ENCODE data around the gene KIZ. TPM values are rescaled to one million over a fixed set of nuclear protein-coding genes. Genes with fewer than 3 reads are reported as not detected.

Gene KIZ
- total and polyA plus RNA-seq, 12 donors, result 8.3 to 38.2 (median 26.5) TPM

DNA sequence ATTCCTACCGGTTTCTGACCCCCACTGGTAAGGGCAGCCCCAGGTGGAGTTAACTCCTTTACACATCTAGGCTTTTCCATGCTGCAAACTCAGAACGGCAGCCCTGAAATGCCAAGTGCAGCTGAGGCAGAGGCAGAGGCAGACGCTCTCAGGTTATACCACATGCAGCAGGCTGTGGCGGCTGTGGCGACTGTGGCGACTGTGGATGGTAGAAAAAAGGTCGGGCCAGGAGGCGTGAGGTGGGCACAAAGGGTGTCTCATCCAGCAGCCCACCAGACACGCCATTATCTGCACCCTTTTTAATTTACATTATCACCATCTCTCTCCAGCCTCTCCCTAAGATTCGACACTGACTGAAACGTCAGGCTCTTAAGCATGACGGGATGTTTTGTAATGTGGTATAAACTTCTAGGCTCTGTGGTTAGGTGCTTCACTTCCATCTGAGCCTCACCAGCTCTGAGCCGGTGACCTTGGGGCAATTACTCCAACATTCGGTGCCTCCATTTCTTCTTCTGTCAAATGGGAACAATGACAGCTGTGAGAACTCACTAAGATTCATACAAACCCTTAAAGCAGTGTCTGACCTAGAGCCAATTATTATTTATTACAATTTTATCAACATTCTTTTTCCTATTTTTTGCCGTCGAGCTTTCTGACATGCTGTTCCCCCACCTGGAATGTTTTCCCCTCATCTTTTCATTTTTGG, 8.2 kb downstream of the KIZ start:
- ATAC-seq (no peak), DNase-seq (no peak)
- TF ChIP-seq, protein P1, sequence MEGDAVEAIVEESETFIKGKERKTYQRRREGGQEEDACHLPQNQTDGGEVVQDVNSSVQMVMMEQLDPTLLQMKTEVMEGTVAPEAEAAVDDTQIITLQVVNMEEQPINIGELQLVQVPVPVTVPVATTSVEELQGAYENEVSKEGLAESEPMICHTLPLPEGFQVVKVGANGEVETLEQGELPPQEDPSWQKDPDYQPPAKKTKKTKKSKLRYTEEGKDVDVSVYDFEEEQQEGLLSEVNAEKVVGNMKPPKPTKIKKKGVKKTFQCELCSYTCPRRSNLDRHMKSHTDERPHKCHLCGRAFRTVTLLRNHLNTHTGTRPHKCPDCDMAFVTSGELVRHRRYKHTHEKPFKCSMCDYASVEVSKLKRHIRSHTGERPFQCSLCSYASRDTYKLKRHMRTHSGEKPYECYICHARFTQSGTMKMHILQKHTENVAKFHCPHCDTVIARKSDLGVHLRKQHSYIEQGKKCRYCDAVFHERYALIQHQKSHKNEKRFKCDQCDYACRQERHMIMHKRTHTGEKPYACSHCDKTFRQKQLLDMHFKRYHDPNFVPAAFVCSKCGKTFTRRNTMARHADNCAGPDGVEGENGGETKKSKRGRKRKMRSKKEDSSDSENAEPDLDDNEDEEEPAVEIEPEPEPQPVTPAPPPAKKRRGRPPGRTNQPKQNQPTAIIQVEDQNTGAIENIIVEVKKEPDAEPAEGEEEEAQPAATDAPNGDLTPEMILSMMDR (IDR thresholded peaks at IDR 0.05), result no peak
- Histone ChIP-seq H3K36me3 (peaks cover 0 to 70% (median 7%) of the 10 kb centered on the region in 9 donors), H3K4me1 (no peaks in the 10 kb centered on the region), H3K4me3 (no peak overlapping the region), H3K27ac (no peak overlapping the region), H3K9me3 (no peaks in the 10 kb centered on the region), H3K27me3 (no peaks in the 10 kb centered on the region)
- WGBS, 2 donors, result 92 to 94% methylated on average over 16 of the region's 16 CpGs
- intact Hi-C loops (cut with DNase I), result loop anchor here in 1 of 10 donors (10.0 kb wide), 1 partner anchor 241 kb away; no protein-coding TSS in a partner anchor

DNA sequence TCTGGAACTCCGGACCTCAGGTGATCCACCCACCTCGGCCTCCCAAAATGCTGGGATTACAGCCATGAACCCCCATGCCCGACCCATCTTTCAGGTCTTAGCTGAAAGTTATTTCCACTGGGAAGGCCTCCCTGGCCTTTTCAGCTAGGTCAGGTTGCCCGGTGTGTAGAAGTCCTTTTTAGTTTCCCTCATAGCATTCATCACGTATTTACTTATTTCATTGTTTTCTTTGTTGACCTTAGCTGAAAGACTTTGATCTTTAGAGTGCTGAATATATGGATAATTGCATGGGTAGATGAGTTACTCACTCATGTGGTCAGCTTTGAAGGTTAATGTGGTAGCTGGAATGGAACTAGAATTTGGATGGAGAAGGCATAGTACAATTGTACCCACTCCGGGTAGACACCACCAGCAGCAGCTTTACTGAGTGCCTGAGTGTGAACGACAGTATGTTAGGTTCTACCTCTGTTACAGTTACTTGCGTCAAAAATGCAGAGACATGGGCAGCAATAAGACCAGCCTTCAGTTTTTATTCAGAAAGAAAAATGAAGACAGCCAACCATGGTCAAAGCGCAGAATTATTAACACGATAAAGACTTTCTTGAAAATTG, 9.1 kb downstream of the KIZ start:
- H3K4me3 ChIP-seq, result no peak overlapping the region
- no peaks in the 10 kb centered on the region for H3K27me3 ChIP-seq
- no peaks in the 10 kb centered on the region for H3K4me1 ChIP-seq
- H3K9me3 ChIP-seq, result no peaks in the 10 kb centered on the region
- ATAC-seq (no peak), DNase-seq (no peak)
- intact Hi-C loops (cut with DNase I), result loop anchor here in 1 of 10 donors (10.0 kb wide), 1 partner anchor 240 kb away; no protein-coding TSS in a partner anchor
- peaks cover 0 to 70% (median 7%) of the 10 kb centered on the region in 9 donors for H3K36me3 ChIP-seq
- WGBS, 2 donors, result 94 to 96% methylated on average over 10 of the region's 10 CpGs
- H3K27ac ChIP-seq, result no peak overlapping the region
- TF ChIP-seq, protein P1 (IDR thresholded peaks at IDR 0.05), result no peak

DNA sequence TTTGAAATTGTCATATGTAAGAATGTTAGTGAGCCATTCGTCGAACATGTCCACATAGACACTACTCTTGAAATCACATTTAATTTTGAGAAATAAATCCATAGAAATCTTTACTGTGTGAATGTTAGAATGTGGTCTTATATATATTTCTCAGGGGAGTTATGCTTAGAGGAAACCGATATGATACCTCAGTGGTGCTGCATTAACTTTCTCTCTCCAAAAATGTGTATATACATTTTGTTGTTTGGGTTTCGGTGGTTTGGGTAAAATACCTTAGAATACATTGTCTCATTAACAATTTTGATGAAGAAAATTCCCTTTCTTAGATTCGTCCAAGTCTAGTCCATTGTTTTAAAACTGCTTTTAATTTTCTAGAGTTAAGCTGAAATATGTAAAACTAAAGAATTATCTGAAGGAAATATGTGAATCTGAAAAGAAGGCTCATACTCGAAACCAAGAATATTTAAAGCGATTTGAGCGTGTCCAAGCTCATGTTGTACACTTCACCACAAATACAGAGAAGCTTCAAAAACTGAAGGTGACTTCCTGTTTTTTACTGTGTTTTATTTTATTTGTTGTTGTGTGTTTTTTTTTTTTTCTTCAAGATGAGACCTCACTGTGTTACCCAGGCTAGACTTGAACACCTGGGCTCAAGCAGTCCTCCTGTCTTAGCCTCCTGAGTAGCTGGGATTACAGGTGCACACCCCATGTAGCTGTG, 10.3 kb downstream of the KIZ start:
- Histone ChIP-seq H3K4me3 (no peak overlapping the region), H3K4me1 (no peaks in the 10 kb centered on the region), H3K27ac (no peak overlapping the region), H3K27me3 (no peaks in the 10 kb centered on the region), H3K9me3 (no peaks in the 10 kb centered on the region), H3K36me3 (peaks cover 0 to 68% (median 7%) of the 10 kb centered on the region in 9 donors)
- intact Hi-C loops (cut with DNase I), result loop anchor here in 1 of 10 donors (10.0 kb wide), 1 partner anchor 239 kb away; no protein-coding TSS in a partner anchor
- TF ChIP-seq, protein P1 (IDR thresholded peaks at IDR 0.05), result no peak
- 95 to 97% methylated on average over 8 of the region's 8 CpGs for WGBS, 2 donors
- DNase-seq (no peak), ATAC-seq (no peak)

DNA sequence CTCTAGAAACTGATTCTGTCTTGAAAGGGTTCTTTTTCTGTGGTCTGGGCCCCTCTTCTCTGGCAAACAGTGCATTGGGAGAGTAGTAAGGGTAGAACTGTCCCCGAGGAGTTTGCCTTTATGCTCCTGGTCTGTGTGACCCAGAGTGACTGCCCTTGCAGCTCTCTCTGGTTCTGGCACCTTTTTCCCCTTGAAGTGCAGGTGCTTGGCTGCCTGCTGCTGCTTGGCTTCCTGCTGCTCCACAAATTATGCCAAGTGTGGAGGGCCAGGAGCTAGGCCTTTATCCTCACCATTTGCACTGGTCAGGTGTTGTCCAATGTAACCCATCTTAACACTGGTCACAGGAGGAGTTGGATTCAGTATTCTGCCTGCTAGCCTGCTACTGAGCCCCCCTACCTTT, 11.2 kb downstream of the KIZ start:
- 60 to 63% methylated on average over 1 of the region's 1 CpG for WGBS, 2 donors
- H3K4me3 ChIP-seq, result no peak overlapping the region

More for the DNA sequence above, 11.2 kb downstream of the KIZ start:
- Histone ChIP-seq H3K27ac (no peak overlapping the region), H3K27me3 (no peaks in the 10 kb centered on the region), H3K36me3 (peaks cover 0 to 63% (median 7%) of the 10 kb centered on the region in 9 donors), H3K4me1 (no peaks in the 10 kb centered on the region), H3K9me3 (no peaks in the 10 kb centered on the region)
- ATAC-seq (peak in 1 of 8 donors; percentile 62), DNase-seq (no peak)
- intact Hi-C loops (cut with DNase I), result loop anchor here in 1 of 10 donors (10.0 kb wide), 1 partner anchor 238 kb away; no protein-coding TSS in a partner anchor
- TF ChIP-seq, protein P1 (IDR thresholded peaks at IDR 0.05), result no peak
